Measurements from ENCODE around the gene KCP.
"Not testable (repeated sequence)": the region's sequence is repeated elsewhere in the genome, so short reads cannot be mapped to it uniquely, and the experiment has no call there.

Gene KCP

GRCh38 chr7:128919881-128920799 lies 9.6 kb upstream of the KCP start:
- no peak for DNase-seq

DNA sequence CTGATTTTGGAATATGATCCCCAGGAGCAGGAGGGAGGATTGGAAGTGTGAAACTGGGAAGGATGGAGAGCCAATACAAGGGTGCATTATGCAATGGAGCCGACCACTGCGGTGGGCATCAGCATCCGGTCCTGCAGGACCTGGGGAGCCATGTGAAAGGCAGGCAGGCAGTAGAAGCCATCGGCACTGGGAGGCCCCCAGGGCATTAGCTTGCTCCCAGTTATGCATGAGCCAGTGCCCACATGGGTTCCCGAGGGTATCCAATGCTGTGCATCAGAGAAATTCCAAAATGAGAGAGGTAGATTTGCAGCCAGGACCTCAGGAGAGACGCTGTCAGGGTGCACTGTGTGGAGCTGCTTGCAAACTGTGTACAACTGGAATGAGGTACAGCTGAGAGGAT lies 8.7 kb upstream of the KCP start:
- DNase-seq: no peak

DNA sequence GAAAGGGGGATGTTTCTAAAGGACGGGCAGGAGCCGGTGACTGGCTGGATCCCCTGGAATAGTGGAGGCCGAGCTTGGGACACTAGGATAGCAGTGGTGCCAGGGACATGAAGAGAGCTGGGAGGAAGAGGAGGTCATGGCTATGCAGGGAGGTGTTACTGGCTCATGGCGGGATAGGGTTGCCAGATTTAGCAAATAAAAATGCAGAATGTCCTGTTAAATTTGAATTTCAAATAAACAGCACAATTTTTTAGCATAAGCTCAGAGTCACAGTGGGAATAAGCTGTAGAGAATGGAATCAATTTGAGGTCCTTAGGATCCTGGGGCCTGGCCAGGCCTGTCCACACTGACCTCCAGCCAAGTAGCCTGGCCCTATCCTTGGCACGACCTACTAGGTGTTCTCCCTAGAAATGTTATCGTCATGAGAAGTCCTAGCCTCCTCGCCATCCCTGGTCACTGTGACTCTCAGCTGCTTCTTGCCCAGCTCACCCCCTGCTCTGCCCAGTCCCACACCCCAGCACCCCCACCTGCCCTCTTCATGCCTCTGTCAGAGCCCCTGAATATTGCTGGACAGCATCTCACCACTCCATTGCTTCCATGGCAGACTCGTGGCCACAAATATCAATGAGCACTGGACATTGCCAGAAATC lies 7.6 kb upstream of the KCP start:
- no peak for DNase-seq

- DNase-seq: no peak
These were observed 6.6 kb upstream of the KCP start for GRCh38 chr7:128917122-128917521.

- no peak for DNase-seq
These were observed 6.1 kb upstream of the KCP start for GRCh38 chr7:128916643-128916915.

DNA sequence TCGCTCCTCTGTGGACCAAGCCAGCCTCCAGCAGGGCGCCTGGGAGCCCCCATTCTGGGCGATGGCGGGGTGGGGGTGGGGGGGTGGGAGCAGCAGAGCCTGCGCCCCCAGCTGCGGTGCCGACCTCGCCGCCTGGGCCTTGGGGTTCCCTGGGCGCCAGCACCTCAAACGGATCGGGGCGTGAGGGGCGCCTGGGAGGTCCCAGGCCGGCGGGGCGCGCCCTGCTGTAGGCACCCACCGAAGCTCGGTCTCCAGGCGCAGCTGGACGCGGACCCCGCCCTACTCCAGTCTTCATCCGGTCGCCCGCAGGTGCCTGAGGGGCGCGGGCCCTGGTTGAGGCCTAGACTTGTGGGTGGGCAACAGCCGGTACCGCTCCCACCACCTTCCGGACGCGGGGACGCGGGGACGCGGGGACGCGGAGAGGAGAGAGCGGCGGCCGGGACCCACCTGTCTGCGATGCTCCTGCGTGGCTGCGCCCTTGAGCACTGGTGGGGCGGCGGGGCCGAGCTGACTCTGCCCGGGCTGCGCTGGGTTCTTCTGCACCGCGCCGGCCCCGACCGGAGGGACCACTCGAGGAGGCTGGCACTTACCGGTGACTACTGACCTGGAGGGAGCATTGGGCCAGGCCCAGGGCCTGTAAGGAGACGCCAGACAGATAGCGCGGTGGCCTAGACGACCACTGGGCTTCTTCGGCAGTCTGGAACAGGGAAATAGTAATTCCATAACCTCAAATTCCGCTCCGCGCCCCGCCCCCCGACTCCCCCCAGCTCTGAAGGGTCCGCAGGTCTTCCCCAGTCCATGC lies 5.5 kb upstream of the KCP start:
- DNase-seq: no peak

DNA sequence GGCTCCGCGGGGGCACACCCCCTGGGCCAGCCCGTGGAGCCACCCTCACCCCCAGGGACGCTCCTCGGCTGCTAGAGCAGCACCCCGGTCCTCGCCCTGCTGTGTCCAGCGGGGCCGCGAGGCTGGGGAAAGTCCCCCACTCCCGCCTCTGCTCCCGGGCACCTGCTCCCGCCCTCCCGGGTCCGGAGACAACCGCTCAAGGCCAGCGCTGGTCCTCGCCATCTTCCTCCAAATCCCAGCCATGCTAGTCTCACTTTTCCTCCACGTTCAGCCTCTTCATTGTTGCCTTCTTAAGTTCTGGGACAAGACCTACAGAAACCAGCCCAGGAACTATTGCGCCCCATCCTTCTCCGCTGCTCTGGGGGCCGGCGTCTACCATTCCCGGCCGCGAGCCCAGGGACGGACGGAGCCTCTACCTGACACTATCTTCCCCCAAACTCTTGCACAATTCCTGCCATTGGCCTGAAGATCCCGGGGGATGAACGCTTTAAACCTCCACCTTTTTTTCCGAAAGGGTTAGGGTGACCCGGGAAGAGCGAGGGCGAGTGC lies 4.8 kb upstream of the KCP start:
- DNase-seq: no peak

DNA sequence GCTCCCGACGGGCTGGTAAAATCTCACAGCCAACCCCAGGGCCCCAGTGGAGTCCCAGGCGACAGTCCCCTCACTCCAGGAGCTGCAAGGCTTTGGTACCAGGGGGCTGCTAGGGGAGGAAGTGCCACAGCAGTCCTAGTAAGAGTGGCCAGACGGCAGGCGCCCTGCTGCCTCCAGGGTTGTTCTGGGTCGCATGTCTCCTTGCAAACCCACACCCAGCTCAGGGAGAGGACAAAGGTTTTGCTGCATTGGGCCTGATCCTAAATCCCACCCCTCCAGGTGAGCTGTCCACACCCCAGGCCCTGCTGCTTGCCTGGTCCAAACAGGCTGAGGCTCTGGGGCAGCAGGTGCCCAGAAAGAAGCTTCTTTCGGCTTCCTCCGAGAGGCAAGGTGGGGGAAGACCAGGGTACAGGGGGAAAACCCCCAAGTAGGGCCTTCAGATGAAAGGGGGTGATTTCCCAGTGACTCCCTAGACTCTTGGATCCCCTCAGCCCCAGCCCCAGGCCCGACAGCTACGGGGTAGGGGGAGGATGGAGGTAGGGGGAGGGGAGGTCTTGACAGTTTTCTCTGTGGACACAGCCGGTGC lies 4.2 kb upstream of the KCP start:
- DNase-seq: no peak

DNA sequence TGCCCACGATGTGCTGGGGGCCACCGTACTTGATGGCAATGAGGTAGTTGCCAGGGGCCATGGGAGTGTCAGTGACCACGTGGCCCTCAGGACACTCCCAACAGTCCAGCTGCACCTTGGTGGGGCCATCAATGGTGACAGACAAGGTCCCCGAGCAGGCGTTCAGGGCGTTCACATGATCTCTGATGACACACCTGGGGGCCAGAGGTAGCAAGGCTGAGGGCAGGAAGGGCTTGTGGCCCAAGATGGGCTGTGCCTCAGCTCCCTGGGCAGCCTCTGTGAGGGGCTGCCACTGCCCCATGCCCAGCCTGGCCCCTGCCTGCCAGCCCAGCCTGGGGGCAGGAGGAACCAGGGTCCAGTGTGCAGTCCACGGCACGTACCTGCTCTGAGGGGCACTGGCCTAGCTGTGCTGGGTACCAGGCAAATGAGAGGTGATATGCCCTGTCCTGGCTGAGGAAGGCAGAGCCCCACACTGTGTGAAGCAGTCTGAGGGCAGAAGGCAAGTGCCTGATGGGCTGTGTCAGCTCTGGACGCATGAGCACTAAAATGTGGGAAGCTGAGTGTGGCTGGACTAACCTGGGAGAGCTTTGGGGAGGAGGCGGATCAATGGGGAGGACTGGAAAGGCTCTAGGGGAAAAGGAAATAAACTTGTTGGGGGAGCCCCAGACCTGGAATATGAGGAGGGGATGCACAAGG lies 3.5 kb upstream of the KCP start:
- DNase-seq: no peak

- DNase-seq: not testable (repeated sequence)
These were observed 2.4 kb upstream of the KCP start for GRCh38 chr7:128912709-128913495.

- DNase-seq: no peak
These were observed 1.8 kb upstream of the KCP start for GRCh38 chr7:128912281-128912680.

GRCh38 chr7:128911423-128912031 lies 1.0 kb upstream of the KCP start:
- DNase-seq: no peak

DNA sequence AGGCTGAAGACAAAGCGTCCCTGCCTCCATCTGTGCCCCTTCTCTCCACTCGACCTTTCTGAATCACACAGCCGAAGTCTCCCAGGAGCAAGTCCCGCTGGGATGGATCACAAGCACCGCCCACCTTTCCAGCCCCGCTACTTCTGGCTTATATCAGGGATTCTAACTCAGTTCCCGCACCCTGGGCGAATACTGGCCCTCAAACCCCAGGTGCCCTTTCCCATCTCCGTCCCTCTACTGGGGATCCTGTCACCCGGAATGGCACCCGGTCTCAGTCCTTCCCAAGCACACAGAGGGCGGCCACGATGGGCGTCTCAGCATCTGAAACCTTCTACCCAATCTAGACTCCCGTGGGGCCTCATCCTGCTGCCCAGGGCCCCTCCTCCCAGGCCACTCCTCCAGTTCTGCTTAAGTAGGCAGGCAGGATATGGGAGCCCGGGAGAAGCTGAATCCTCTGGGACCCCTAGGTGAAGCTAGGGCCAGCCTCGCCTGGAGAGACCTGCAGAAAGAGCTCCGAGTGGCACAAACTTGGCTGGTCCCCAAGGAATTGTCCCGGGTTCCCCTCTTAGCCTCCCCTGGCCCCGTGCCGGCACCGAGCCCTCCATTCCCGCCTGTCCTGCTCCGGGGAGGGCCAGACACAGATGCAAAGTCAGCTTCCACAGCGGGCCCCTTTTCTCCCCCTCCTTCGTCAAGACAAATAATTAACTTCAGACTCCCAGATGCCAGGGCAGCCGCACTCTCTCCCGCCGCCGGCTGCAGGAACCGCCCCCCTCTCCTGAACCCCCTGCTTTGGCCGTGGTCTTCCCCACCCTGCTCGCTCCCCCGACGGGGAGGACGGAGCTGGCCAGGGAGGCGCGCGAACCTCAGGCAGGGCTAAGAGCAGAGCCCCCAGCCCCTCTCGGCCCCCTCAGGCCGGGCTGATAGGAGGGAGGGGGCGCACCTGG lies 612 bp downstream of the KCP start:
- no peak for DNase-seq

DNA sequence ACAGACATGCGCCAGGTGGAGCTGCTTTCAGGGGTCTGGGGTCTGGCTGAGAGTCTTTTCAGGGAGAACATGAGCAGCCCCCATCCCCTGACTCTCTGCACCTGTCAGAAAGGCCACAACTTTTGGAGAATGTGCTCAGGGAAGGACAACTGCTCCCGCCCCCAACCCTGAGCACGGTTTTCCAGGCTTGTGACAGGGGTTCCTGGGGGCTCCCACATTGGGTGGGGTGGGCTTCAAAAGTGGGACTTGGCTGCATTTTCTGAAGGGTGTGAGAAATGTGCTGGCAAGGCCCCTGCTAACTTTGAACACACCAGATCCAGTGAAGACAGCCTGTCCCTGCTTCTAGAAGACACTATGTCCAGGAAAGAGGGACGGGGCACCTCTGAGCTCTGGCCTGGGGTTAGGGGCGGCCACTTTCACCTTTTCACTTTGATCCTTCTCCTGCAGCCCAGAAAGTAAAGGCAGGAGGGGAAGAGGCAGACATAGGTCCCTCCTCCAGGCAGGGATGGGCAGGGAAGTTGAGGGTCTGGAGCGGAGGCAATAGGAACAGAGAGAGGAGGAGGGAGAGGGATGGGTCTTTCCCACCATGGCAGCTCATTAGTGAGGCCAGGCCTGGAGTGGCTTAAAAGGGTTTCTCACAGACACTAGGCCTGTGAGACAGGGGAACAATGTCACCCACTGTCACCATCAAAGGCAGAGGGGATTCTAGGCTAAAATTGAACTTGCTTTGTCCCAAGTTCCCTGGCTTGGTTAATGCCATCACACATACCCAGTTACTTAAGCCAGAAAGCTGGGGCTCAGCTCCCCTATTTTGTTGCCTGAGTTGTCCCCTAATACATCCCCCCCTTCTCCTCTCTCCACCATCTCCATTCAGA lies 1.5 kb downstream of the KCP start:
- DNase-seq: no peak

- no peak for DNase-seq
These were observed 3.5 kb downstream of the KCP start for GRCh38 chr7:128906766-128907559.

DNA sequence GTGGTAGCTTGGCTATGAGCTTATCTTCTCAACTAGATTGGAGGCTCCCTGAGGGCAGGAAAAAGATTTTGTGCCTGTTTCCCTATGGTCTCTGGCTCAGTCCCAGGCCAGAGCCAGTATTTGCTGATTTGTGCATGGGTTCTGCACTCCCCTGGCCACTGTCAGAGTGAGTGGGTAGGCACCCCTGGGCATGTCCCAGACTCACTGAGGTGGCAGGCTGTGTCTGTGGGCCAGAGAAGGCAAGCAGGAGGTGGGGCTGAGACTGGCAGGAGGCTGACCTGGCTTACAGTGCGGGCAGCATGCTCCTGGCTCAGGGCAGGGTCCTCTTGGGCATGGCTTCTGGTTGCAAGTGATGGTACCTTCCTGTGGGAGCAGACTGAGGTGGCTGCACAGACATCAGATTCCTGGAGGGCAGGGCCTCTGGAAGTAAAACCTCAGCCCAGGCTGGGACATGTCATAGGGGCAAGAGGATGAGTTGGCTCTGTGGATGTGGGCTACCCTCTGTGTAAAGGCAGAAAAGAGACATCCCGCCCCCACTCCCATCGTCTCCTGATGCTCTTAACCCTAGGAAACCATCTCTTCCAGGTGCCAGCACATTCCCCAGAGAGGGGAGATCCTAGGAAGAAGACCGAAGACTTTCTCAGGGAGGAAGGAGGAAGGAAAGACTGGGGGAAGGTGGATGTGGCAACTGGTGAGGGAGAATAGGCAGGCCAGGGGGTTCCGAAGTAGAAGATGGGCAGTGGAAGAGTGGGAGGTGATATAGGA lies 4.3 kb downstream of the KCP start:
- no peak for DNase-seq

Data from SHP77 treated with DMSO at 0.1 percent for 48 hours (cell line).